GM21381 (cell line): Measurements from ENCODE around the gene TNC.

Experiments used
- ATAC-seq: cut with Tn5 transposase; IDR thresholded peaks from one replicate; pipeline ENCODE4 v1.9.1; 2021; ENCODE audit warnings: mild to moderate bottlenecking, moderate library complexity; ENCODE audit not compliant: unreplicated experiment

The TNC gene

GRCh38 chr9:115058175-115058574 is 59.8 kb downstream of the TNC start:
- ATAC-seq = no peak

- ATAC-seq = no peak
These were observed 60.4 kb downstream of the TNC start for GRCh38 chr9:115057559-115057958.

GRCh38 chr9:115050002-115050490 is 67.9 kb downstream of the TNC start:
- ATAC-seq = no peak

- no peak for ATAC-seq
These were observed 71.1 kb downstream of the TNC start for GRCh38 chr9:115046824-115047223.

- ATAC-seq = no peak
These were observed 71.8 kb downstream of the TNC start for GRCh38 chr9:115046199-115046598.

- ATAC-seq = no peak
These were observed 74.3 kb downstream of the TNC start for GRCh38 chr9:115043632-115044031.

GRCh38 chr9:115042781-115043509 is 75.0 kb downstream of the TNC start:
- ATAC-seq = no peak

GRCh38 chr9:115039516-115040120 is 78.3 kb downstream of the TNC start:
- ATAC-seq = no peak

- ATAC-seq = no peak
These were observed 79.8 kb downstream of the TNC start for GRCh38 chr9:115038178-115038577.

GRCh38 chr9:115036691-115037090 is 81.3 kb downstream of the TNC start:
- ATAC-seq = no peak

- peak; percentile 91 for ATAC-seq
These were observed 81.9 kb downstream of the TNC start for GRCh38 chr9:115035841-115036612.

- ATAC-seq = no peak
These were observed 83.2 kb downstream of the TNC start for GRCh38 chr9:115034801-115035200.

- no peak for ATAC-seq
These were observed 84.2 kb downstream of the TNC start for GRCh38 chr9:115033800-115034199.

GRCh38 chr9:115032296-115032695 is 85.7 kb downstream of the TNC start:
- ATAC-seq = no peak

- no peak for ATAC-seq
These were observed 88.0 kb downstream of the TNC start for GRCh38 chr9:115030006-115030405.

- no peak for ATAC-seq
These were observed 92.2 kb downstream of the TNC start for GRCh38 chr9:115025721-115026120.

- no peak for ATAC-seq
These were observed 92.9 kb downstream of the TNC start for GRCh38 chr9:115024925-115025535.

- no peak for ATAC-seq
These were observed 95.1 kb downstream of the TNC start for GRCh38 chr9:115022760-115023434.

GRCh38 chr9:115018547-115019435 is 99.2 kb downstream of the TNC start:
- ATAC-seq = no peak

GRCh38 chr9:115016344-115016743 is 101.6 kb downstream of the TNC start:
- no peak for ATAC-seq
